Measurements from ENCODE around the gene CYB5D1. TPM values are rescaled to one million over a fixed set of nuclear protein-coding genes. Genes with fewer than 3 reads are reported as not detected.

CYB5D1 gene
- total RNA-seq, 1 donor from 2014 or later, result 21.1 TPM

GRCh38 chr17:7887482-7888183 lies 29.8 kb downstream of the CYB5D1 start:
- peak overlapping the region; percentile 84 for H3K27ac ChIP-seq (ENCODE audit: low read depth, low read length)
- H3K4me1 ChIP-seq (ENCODE audit: insufficient read depth, low read length), result peaks cover 35% of the 10 kb centered on the region
- H3K36me3 ChIP-seq (ENCODE audit: insufficient read depth, low read length), result peaks cover 7% of the 10 kb centered on the region
- peak; percentile 91 for DNase-seq (ENCODE audit: low read depth)
- TF ChIP-seq EZH2 (IDR thresholded peaks at IDR 0.05; ENCODE audit: insufficient read depth, low read length), result no peak
- no peak for TF ChIP-seq CTCF (IDR thresholded peaks at IDR 0.05; ENCODE audit: insufficient read depth, low read depth, low read length)
- H3K4me3 ChIP-seq (ENCODE audit: insufficient read depth, low read depth, low read length), result peak overlapping the region; percentile 71
- peak; percentile 92 for FAIRE-seq
- no peaks in the 10 kb centered on the region for H3K9me3 ChIP-seq (ENCODE audit: insufficient read depth, low read depth, low read length)
- H3K4me1 Mint-ChIP-seq (ENCODE audit: low read depth, unreplicated experiment), result no peaks in the 10 kb centered on the region
- no peak overlapping the region for H3K27ac Mint-ChIP-seq (ENCODE audit: unreplicated experiment)
- H2AFZ ChIP-seq (ENCODE audit: low read depth, low read length), result peak overlapping the region; percentile 51
- peaks cover 38% of the 10 kb centered on the region for H3K79me2 ChIP-seq (ENCODE audit: insufficient read depth, low read length)
- no peaks in the 10 kb centered on the region for H3K27me3 Mint-ChIP-seq (ENCODE audit: low read depth, unreplicated experiment)
- peaks cover 33% of the 10 kb centered on the region for H4K20me1 ChIP-seq (ENCODE audit: insufficient read depth, low read length)
- H3K27me3 ChIP-seq (ENCODE audit: insufficient read depth, low read length), result no peaks in the 10 kb centered on the region
- no peaks in the 10 kb centered on the region for H3K9me3 Mint-ChIP-seq (ENCODE audit: unreplicated experiment)
- H3K4me2 ChIP-seq (ENCODE audit: low read length), result peak overlapping the region; percentile 96
- H3K4me3 Mint-ChIP-seq (ENCODE audit: unreplicated experiment), result no peak overlapping the region
- peaks cover 16% of the 10 kb centered on the region for H3K36me3 Mint-ChIP-seq (ENCODE audit: low read depth, unreplicated experiment)
- peak overlapping the region; percentile 80 for H3K9ac ChIP-seq (ENCODE audit: low read length)

GRCh38 chr17:7888184-7888920 lies 30.5 kb downstream of the CYB5D1 start, which contains the start of gene CHD3:
TSS of gene CHD3 (plus strand) at chr17:7888789. CDS start at chr17:7889001, 212 bp downstream.
- Mint-ChIP-seq H3K27me3 (ENCODE audit: low read depth, unreplicated experiment) (no peaks in the 10 kb centered on the region), H3K4me1 (ENCODE audit: low read depth, unreplicated experiment) (no peaks in the 10 kb centered on the region), H3K9me3 (ENCODE audit: unreplicated experiment) (no peaks in the 10 kb centered on the region), H3K36me3 (ENCODE audit: low read depth, unreplicated experiment) (peaks cover 16% of the 10 kb centered on the region), H3K27ac (ENCODE audit: unreplicated experiment) (no peak within 1 kb of the TSS), H3K4me3 (ENCODE audit: unreplicated experiment) (peak within 1 kb of the TSS; percentile 57)
- Histone ChIP-seq H3K4me2 (ENCODE audit: low read length) (peak within 1 kb of the TSS; percentile 96), H3K4me3 (ENCODE audit: insufficient read depth, low read depth, low read length) (peak within 1 kb of the TSS; percentile 59), H3K79me2 (ENCODE audit: insufficient read depth, low read length) (peaks cover 38% of the 10 kb centered on the region), H2AFZ (ENCODE audit: low read depth, low read length) (peak within 1 kb of the TSS; percentile 51), H3K4me1 (ENCODE audit: insufficient read depth, low read length) (peaks cover 35% of the 10 kb centered on the region), H3K9ac (ENCODE audit: low read length) (peak within 1 kb of the TSS; percentile 80), H3K9me3 (ENCODE audit: insufficient read depth, low read depth, low read length) (no peaks in the 10 kb centered on the region), H4K20me1 (ENCODE audit: insufficient read depth, low read length) (peaks cover 33% of the 10 kb centered on the region), H3K27me3 (ENCODE audit: insufficient read depth, low read length) (no peaks in the 10 kb centered on the region), H3K27ac (ENCODE audit: low read depth, low read length) (peak within 1 kb of the TSS; percentile 79), H3K36me3 (ENCODE audit: insufficient read depth, low read length) (peaks cover 9% of the 10 kb centered on the region)
- TF ChIP-seq CTCF (IDR thresholded peaks at IDR 0.05; ENCODE audit: insufficient read depth, low read depth, low read length), result no peak
- no peak for TF ChIP-seq EZH2 (IDR thresholded peaks at IDR 0.05; ENCODE audit: insufficient read depth, low read length)
- DNase-seq (ENCODE audit: low read depth), result no peak
- no peak for FAIRE-seq

Measured in astrocyte (in vitro differentiated cells and primary cell).